DND-41 (cell line): ENCODE data around the gene TMEM128.

ENCODE experiments used
- ATAC-seq: fragments of 200-7000 bp; cut with Tn5 transposase; 3 replicates; pipeline ENCODE4 v1.9.1; 2021; ENCODE audit warnings: low read depth; ENCODE audit not compliant: insufficient read depth
- DNase-seq: peaks from one replicate; pipeline ENCODE4 v3.0.0-alpha.2; 2020
- H2AFZ ChIP-seq: 2 replicates; pipeline ENCODE4 v1.6.0; 2012; ENCODE audit warnings: low read depth, low read length
- H3K27ac ChIP-seq: 2 replicates; pipeline ENCODE4 v1.5.1; 2012; ENCODE audit warnings: low read length, inconsistent platforms
- H3K27me3 ChIP-seq: fragments of 200-600 bp; sonication (generic); 2 replicates; pipeline ENCODE4 v1.6.0; 2012; ENCODE audit warnings: low read length, mild to moderate bottlenecking, inconsistent platforms; ENCODE audit not compliant: insufficient read depth, poor library complexity
- H3K36me3 ChIP-seq: 2 replicates; pipeline ENCODE4 v1.5.1; 2012; ENCODE audit warnings: low read length, inconsistent platforms; ENCODE audit not compliant: insufficient read depth
- H3K4me1 ChIP-seq: 2 replicates; pipeline ENCODE4 v1.5.1; 2012; ENCODE audit warnings: mild to moderate bottlenecking, low read length; ENCODE audit not compliant: insufficient read depth
- H3K4me2 ChIP-seq: 2 replicates; pipeline ENCODE4 v1.6.0; 2012; ENCODE audit warnings: mild to moderate bottlenecking, moderate library complexity, low read length, inconsistent platforms; ENCODE audit not compliant: insufficient read depth
- H3K4me3 ChIP-seq, 2 experiments: fragments of 200-600 bp in 1 of 2; shearing (Covaris generic) in 1 of 2; 2 replicates each; pipeline ENCODE4 v1.5.1; 2012 to 2016; ENCODE audit warnings: inconsistent platforms in 2 of 2, low read length in 2 of 2, mild to moderate bottlenecking in 2 of 2, low read depth in 1 of 2, moderate library complexity in 1 of 2
- H3K79me2 ChIP-seq: 2 replicates; pipeline ENCODE4 v1.6.0; 2012; ENCODE audit warnings: low read length, inconsistent platforms; ENCODE audit not compliant: insufficient read depth
- H3K9ac ChIP-seq: 2 replicates; pipeline ENCODE4 v1.6.0; 2012; ENCODE audit warnings: low read depth, mild to moderate bottlenecking, inconsistent platforms, low read length, moderate library complexity
- H3K9me3 ChIP-seq: 2 replicates; pipeline ENCODE4 v1.5.1; 2012; ENCODE audit warnings: low read length, moderate library complexity, mild to moderate bottlenecking, inconsistent platforms; ENCODE audit not compliant: insufficient read depth, severe bottlenecking
- H4K20me1 ChIP-seq: 2 replicates; pipeline ENCODE4 v1.6.0; 2012; ENCODE audit warnings: low read length; ENCODE audit not compliant: insufficient read depth
- CTCF ChIP-seq: IDR thresholded peaks from 2 replicates; pipeline ENCODE4 v1.5.1; 2012; ENCODE audit warnings: borderline replicate concordance, low read length, moderate library complexity, mild to moderate bottlenecking; ENCODE audit not compliant: poor library complexity, severe bottlenecking; ENCODE audit errors: extremely low read depth
- EZH2 ChIP-seq: IDR thresholded peaks from 3 replicates; pipeline ENCODE4 v1.6.1; 2012; ENCODE audit warnings: borderline replicate concordance, low read depth, mild to moderate bottlenecking, moderate library complexity, low read length, inconsistent platforms; ENCODE audit not compliant: severe bottlenecking

Gene TMEM128

DNA sequence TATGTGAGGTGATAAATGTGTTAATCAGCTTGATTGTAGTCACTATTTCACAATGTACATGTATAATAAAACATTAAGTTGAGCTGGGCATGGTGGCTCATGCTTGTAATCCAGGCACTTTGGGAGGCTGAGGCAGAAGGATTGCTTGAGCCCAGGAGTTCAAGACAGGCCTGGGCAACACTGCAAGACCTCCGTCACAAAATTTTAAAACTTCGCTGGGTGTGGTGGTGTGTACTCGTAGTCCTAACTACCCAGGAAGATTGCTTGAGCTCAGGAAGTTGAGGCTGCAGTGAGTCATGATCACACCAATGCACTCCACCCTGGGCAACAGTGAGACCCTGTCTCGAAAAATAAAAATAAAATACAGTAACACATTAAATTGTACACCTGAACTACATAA lies 21.8 kb upstream of the TMEM128 start:
- H3K9ac ChIP-seq: no peak overlapping the region

DNA sequence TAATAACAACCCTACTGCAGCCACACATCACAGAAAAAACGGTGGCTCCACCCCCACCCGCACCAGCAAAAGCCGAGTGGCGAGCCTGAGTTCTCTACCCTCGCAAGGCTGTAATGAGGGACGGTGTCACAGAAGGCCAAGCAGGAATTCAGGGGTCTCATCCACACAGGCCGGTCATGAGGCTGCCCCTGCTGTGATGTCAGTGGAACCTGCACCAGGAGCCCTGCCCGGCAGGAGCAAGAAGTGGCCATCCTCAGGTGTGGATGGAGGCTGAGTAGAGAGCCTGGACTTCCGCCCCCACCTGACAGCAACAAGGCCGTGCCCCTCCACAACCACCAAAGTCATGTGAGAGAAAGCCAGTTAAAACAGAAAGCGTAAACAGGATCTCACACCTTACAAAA lies 21.3 kb upstream of the TMEM128 start:
- no peak overlapping the region for H3K4me2 ChIP-seq
- H3K4me1 ChIP-seq: no peaks in the 10 kb centered on the region
- H3K9me3 ChIP-seq: no peaks in the 10 kb centered on the region
- H3K36me3 ChIP-seq: peaks cover 53% of the 10 kb centered on the region
- H3K79me2 ChIP-seq: no peaks in the 10 kb centered on the region
- H2AFZ ChIP-seq: no peak overlapping the region
- no peak overlapping the region for H3K4me3 ChIP-seq
- H3K27me3 ChIP-seq: no peaks in the 10 kb centered on the region
- no peak overlapping the region for H3K9ac ChIP-seq
- DNase-seq (no peak), ATAC-seq (no peak)
- H3K27ac ChIP-seq: no peak overlapping the region
- TF ChIP-seq CTCF (no peak), EZH2 (no peak)
- H4K20me1 ChIP-seq: no peaks in the 10 kb centered on the region; the same call in 1 of the 2 replicates

More for the DNA sequence above, 21.8 kb upstream of the TMEM128 start:
- H3K79me2 ChIP-seq: no peaks in the 10 kb centered on the region
- no peak for TF ChIP-seq CTCF
- TF ChIP-seq EZH2: no peak
- no peak overlapping the region for H2AFZ ChIP-seq
- no peaks in the 10 kb centered on the region for H3K27me3 ChIP-seq
- no peak overlapping the region for H3K4me3 ChIP-seq
- H3K36me3 ChIP-seq: peaks cover 58% of the 10 kb centered on the region
- no peaks in the 10 kb centered on the region; the same call in 1 of the 2 replicates for H4K20me1 ChIP-seq
- H3K27ac ChIP-seq: no peak overlapping the region
- H3K4me2 ChIP-seq: no peak overlapping the region
- no peaks in the 10 kb centered on the region for H3K9me3 ChIP-seq
- DNase-seq: no peak
- no peak for ATAC-seq
- no peaks in the 10 kb centered on the region for H3K4me1 ChIP-seq

- no peak overlapping the region for H2AFZ ChIP-seq
- H4K20me1 ChIP-seq: no peaks in the 10 kb centered on the region; the same call in 1 of the 2 replicates
- H3K27ac ChIP-seq: no peak overlapping the region
- no peak overlapping the region for H3K4me2 ChIP-seq
- H3K36me3 ChIP-seq: peaks cover 48% of the 10 kb centered on the region
- ATAC-seq (no peak), DNase-seq (no peak)
- no peaks in the 10 kb centered on the region for H3K27me3 ChIP-seq
- TF ChIP-seq EZH2: no peak
- no peak for TF ChIP-seq CTCF
- no peak overlapping the region for H3K9ac ChIP-seq
- H3K4me1 ChIP-seq: no peaks in the 10 kb centered on the region
- H3K9me3 ChIP-seq: no peaks in the 10 kb centered on the region
- no peaks in the 10 kb centered on the region for H3K79me2 ChIP-seq
- no peak overlapping the region for H3K4me3 ChIP-seq
Measured at GRCh38 chr4:4268776-4269175, 20.8 kb upstream of the TMEM128 start.

DNA sequence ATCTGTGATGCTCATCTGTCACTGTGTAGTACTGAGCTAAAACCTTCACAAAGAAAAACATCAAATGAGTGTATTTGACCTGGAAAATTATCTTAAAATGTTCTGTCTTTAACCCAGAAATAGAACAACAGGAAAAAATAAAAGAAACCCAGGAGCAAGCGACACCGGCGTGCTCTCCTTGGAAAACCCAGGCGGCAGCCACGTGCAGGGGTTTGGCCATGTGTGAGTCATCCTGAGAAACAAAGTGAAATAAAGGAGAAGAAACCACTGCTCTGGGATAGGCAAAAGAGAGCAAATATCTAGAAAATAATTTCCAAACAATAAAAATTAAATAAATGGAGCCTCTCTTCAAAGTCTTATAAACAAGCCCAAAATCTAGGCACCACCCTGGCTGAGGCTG lies 20.0 kb upstream of the TMEM128 start:
- TF ChIP-seq EZH2 (no peak), CTCF (no peak)
- Histone ChIP-seq H3K36me3 (peaks cover 42% of the 10 kb centered on the region), H2AFZ (no peak overlapping the region), H3K79me2 (no peaks in the 10 kb centered on the region), H3K4me3 (no peak overlapping the region), H4K20me1 (no peaks in the 10 kb centered on the region; the same call in 1 of the 2 replicates), H3K9ac (no peak overlapping the region), H3K9me3 (no peaks in the 10 kb centered on the region), H3K4me2 (no peak overlapping the region), H3K27ac (no peak overlapping the region), H3K27me3 (no peaks in the 10 kb centered on the region), H3K4me1 (no peaks in the 10 kb centered on the region)
- DNase-seq: no peak
- ATAC-seq: no peak
